Activated CD8-positive, alpha-beta memory T cell treated with anti-CD3 and anti-CD28 coated beads, Interleukin-2, amount 10 ng/mL, durations not matched to agents 7 days and 5 days (primary cell): ENCODE data around the gene MS4A10. TPM values are rescaled to one million over a fixed set of nuclear protein-coding genes. Genes with fewer than 3 reads are reported as not detected.

Source experiments
- ATAC-seq: fragments of 150-1000 bp; cut with Tn5 transposase; one replicate; pipeline ENCODE4 v1.10.0; 2021; ENCODE audit warnings: moderate library complexity
- CTCF ChIA-PET: fragments of 350-600 bp; sonication (Branson Sonifier 250); formaldehyde crosslinking; loops from one replicate; lab custom pipeline; 2021; ENCODE audit warnings: antibody characterized with exemption; lab: Charles Lee
- DNase-seq: peaks from one replicate; pipeline ENCODE4 v3.0.0-alpha.2; 2020
- H3K27ac Mint-ChIP-seq: one replicate; pipeline ENCODE4 v1.8.0; 2021; ENCODE audit warnings: mild to moderate bottlenecking, mixed read lengths
- H3K27me3 Mint-ChIP-seq: one replicate; pipeline ENCODE4 v1.8.0; 2021; ENCODE audit warnings: mixed read lengths
- H3K36me3 Mint-ChIP-seq: one replicate; pipeline ENCODE4 v1.8.0; 2021; ENCODE audit warnings: mild to moderate bottlenecking, mixed read lengths
- H3K4me1 Mint-ChIP-seq: one replicate; pipeline ENCODE4 v1.8.0; 2021; ENCODE audit warnings: mixed read lengths
- H3K4me3 Mint-ChIP-seq: one replicate; pipeline ENCODE4 v1.8.0; 2021; ENCODE audit warnings: mild to moderate bottlenecking, moderate library complexity, mixed read lengths
- H3K9me3 Mint-ChIP-seq: one replicate; pipeline ENCODE4 v1.8.0; 2022; ENCODE audit warnings: low read depth, mixed read lengths
- total RNA-seq, 2 experiments: library from RNA; stranded (reverse); gene quantifications; one replicate each; pipeline ENCODE4 v1.2.3, GENCODE V29; 2021

The MS4A10 gene
- total RNA-seq, 2 experiments from 2014 or later: not detected

DNA sequence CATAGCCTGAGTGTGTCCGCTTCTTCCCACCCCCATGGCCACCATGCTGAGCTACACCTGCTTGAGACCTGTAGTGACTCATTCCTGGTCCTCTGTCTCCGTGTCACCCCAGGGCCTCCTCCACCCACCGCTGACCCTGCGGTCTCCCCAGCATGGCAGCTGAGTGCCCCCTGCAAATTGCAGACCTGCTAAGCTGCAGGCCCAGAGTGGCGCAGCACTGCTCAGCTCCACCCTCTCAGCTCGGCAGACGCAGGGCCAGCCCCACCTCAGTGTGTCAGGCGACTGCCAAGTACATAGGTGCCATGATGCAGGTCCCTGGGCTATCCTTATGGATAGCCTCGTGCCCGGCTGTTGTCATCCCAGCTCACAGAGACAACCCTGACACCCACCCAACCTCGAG, 15.3 kb upstream of the MS4A10 start:
- H3K4me3 Mint-ChIP-seq: no peak overlapping the region
- ATAC-seq (no peak), DNase-seq (no peak)
- CTCF ChIA-PET: interaction anchor here (0.8 kb wide), 2 partner anchors 42 to 62 kb away, joined by 3 read pairs; no protein-coding TSS in a partner anchor
- H3K27me3 Mint-ChIP-seq: peaks cover 8% of the 10 kb centered on the region
- H3K36me3 Mint-ChIP-seq: no peaks in the 10 kb centered on the region
- peaks cover 1% of the 10 kb centered on the region for H3K4me1 Mint-ChIP-seq
- H3K9me3 Mint-ChIP-seq: no peaks in the 10 kb centered on the region
- no peak overlapping the region for H3K27ac Mint-ChIP-seq

DNA sequence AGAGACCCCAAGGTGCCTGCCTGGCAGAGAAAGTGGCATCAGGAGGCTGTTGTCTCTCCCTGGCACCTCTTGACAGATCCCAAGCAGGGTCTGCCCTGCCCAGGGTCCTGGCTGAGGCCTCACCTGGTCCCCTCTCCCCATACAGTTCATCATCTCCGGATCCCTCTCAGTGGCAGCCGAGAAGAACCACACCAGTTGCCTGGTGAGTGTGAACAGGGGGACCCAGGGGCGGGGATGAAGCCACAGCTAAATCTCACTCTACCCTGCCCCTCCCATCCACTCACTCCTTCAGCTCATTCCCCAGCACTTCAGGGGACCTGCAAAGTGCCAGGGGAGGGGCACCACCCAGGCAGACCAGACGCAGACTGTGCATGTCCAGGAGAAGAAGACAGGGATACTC, 14.0 kb upstream of the MS4A10 start:
- ATAC-seq: no peak
- Mint-ChIP-seq H3K27me3 (peaks cover 6% of the 10 kb centered on the region), H3K27ac (no peak overlapping the region), H3K4me1 (peaks cover 5% of the 10 kb centered on the region), H3K36me3 (no peaks in the 10 kb centered on the region), H3K9me3 (no peaks in the 10 kb centered on the region), H3K4me3 (no peak overlapping the region)
- no peak for DNase-seq
- CTCF ChIA-PET: no interaction called here

DNA sequence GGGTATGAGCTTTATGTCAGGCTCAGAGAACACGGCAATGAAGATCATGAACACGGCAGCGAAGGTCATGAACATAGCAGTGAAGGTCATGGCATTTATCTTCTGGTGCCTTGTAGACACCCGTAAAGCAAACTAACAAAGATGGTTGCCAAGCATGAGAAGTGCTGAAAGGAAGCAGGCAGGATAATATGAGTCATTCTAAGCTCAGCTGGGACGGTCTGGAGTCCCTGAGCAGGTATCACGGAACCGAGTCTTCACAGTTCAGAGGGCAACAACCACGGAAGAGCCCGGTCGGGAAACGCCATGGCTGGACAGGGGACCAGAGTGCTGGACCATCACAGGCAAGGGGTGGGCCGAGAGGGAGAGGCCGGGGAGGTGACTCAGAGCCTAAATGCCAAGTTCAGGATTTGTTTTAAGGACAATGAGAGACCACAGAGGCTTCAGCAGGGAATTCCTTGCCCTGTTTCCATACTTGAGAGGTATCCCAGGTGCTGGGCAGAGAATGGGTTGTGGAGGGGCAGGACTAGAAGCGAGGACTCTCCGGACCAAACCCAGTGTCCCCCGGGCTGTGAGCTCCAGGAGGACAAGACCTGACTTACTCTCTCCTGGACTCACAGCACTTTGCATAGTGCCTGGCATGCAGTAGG, 13.1 kb upstream of the MS4A10 start:
- no peaks in the 10 kb centered on the region for H3K36me3 Mint-ChIP-seq
- H3K9me3 Mint-ChIP-seq: no peaks in the 10 kb centered on the region
- H3K4me1 Mint-ChIP-seq: peaks cover 5% of the 10 kb centered on the region
- no peak overlapping the region for H3K4me3 Mint-ChIP-seq
- no peak for ATAC-seq
- peaks cover 4% of the 10 kb centered on the region for H3K27me3 Mint-ChIP-seq
- H3K27ac Mint-ChIP-seq: no peak overlapping the region
- DNase-seq: no peak
- CTCF ChIA-PET: interaction anchor here (1.1 to 1.4 kb wide), 2 partner anchors 58 to 128 kb away, joined by 3 to 4 read pairs; no protein-coding TSS in a partner anchor

DNA sequence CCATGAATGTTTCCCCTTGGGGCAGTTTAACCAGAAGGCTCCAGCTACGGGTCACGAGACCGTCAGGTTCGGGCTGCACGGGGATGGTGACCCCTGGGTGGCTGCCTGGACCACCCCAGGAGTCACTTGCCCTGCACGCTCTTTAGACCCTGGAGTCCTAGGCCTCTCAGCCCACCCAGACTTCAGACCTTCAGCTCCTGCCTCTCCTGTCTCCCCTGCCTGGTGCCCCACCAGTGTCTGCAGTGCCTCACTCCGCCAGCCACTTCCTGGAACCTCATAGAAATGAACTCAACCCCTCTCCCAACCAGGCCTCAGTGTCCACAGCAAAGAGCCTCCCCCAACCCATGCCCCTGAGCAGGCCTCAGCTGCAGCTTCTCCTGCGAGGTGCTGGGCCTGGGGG, 12.5 kb upstream of the MS4A10 start:
- Mint-ChIP-seq H3K36me3 (no peaks in the 10 kb centered on the region), H3K4me3 (no peak overlapping the region), H3K27me3 (peaks cover 4% of the 10 kb centered on the region), H3K27ac (no peak overlapping the region), H3K9me3 (no peaks in the 10 kb centered on the region), H3K4me1 (peaks cover 5% of the 10 kb centered on the region)
- ATAC-seq (no peak), DNase-seq (no peak)
- CTCF ChIA-PET: interaction anchor here (1.1 to 1.4 kb wide), 2 partner anchors 58 to 127 kb away, joined by 3 to 4 read pairs; no protein-coding TSS in a partner anchor

DNA sequence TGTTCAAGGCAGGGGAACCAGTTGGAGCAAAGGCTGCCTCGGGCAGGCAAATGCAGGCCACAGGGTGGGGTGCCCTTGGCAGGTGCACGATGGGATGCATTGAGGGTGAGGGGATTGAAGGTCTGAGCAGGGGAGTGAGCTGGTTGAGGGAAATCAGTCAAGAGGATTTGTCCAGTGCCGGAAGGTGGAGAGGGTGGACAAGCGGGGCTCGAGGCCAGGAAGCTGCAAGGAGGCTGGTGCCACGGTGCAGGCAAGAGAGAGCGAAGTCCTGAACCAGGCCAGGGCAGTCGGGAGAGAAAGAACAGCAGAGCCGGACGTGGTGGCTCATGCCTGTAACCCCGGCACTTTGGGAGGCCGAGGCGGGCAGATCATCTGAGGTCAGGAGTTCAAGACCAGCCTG, 10.4 kb upstream of the MS4A10 start:
- peaks cover 10% of the 10 kb centered on the region for H3K27me3 Mint-ChIP-seq

DNA sequence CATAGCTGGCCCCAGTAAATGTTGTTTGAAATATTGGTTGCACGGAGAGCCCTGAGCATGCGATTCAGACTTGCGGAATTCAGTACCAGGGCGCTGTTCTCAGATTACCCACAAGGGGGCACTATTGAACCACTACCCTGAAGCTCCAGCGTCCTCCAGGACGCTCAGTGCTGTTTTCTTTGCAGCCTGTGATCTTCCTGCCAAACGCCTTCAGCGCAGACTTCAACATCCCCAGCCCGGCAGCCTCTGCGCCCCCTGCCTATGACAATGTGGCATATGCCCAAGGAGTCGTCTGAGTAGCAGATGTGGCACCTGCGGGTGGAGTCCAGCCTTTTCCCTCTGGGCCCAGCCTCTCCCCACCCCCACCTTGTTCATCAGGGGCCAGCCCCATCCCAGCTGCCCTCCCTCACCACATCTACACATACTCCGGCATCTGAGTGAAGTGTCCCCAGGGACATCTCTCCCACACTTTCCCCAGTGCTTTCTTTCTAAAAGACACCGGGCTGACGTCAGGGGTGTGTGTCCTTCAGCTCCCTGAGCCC, 9.6 kb upstream of the MS4A10 start:
- H3K27ac Mint-ChIP-seq: no peak overlapping the region
- no peaks in the 10 kb centered on the region for H3K9me3 Mint-ChIP-seq
- H3K27me3 Mint-ChIP-seq: peaks cover 10% of the 10 kb centered on the region
- ATAC-seq (peak; percentile 88), DNase-seq (peak; percentile 87)
- CTCF ChIA-PET: interaction anchor here (0.5 to 6.4 kb wide), 21 partner anchors 10 to 479 kb away, joined by 3 to 46 read pairs (median 4); partner anchors contain the start of gene MS4A10
- H3K4me1 Mint-ChIP-seq: peaks cover 5% of the 10 kb centered on the region
- no peaks in the 10 kb centered on the region for H3K36me3 Mint-ChIP-seq
- H3K4me3 Mint-ChIP-seq: no peak overlapping the region

More for the DNA sequence above, 10.4 kb upstream of the MS4A10 start:
- no peak overlapping the region for H3K4me3 Mint-ChIP-seq
- ATAC-seq (no peak), DNase-seq (no peak)
- CTCF ChIA-PET: interaction anchor here (0.6 to 6.4 kb wide), 20 partner anchors 10 to 413 kb away, joined by 3 to 46 read pairs (median 4); partner anchors contain the start of gene MS4A10
- H3K9me3 Mint-ChIP-seq: no peaks in the 10 kb centered on the region
- no peaks in the 10 kb centered on the region for H3K36me3 Mint-ChIP-seq
- H3K27ac Mint-ChIP-seq: no peak overlapping the region
- H3K4me1 Mint-ChIP-seq: peaks cover 5% of the 10 kb centered on the region

DNA sequence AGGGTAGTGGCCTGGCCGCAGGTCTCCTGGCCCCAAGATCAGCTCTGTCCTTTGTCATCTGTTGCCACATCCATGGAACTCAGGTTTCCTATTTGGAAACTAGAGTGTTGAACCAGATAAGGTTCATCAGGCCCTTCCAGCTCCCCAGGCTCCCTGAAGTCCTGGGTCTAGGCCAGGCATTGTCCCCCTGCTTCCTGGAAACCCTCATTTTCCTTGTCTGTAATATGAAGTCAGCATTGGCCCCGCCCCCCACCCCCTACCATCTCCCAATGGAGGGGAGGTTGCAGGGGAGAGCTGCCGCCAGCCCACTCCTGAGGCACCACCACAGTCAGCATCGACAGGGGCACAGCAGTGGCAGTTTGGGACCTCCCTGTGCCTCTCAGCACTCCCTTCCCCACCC, 9.0 kb upstream of the MS4A10 start:
- H3K4me3 Mint-ChIP-seq: no peak overlapping the region
- no peaks in the 10 kb centered on the region for H3K36me3 Mint-ChIP-seq
- H3K4me1 Mint-ChIP-seq: peaks cover 5% of the 10 kb centered on the region
- ATAC-seq (no peak), DNase-seq (no peak)
- H3K27ac Mint-ChIP-seq: no peak overlapping the region
- peaks cover 10% of the 10 kb centered on the region for H3K27me3 Mint-ChIP-seq
- no peaks in the 10 kb centered on the region for H3K9me3 Mint-ChIP-seq
- CTCF ChIA-PET: interaction anchor here (0.8 to 6.4 kb wide), 12 partner anchors 9 to 412 kb away, joined by 3 to 46 read pairs (median 4); partner anchors contain the start of gene MS4A10

DNA sequence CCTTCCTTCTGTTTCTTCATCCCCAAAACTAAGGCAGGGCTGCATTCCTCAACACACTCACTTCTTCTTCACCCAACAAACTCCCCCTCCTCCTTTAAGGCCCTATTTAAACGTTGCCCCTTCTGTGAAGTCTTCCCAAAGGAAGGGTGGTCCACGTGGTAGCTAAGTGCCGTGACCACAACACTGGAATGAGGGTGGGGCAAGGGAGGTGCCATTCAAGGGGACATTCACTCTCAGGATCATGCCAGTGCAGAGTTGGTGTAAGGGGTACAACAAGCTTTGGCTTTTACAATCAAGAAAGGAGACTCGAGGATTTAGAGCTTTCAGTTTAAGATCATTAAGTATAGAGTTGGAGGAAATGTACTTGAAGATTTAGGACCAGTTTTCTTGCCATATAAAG, 8.0 kb upstream of the MS4A10 start:
- CTCF ChIA-PET: interaction anchor here (1.1 to 6.4 kb wide), 5 partner anchors 12 to 122 kb away, joined by 3 to 46 read pairs (median 30); no protein-coding TSS in a partner anchor
- no peaks in the 10 kb centered on the region for H3K36me3 Mint-ChIP-seq
- H3K9me3 Mint-ChIP-seq: no peaks in the 10 kb centered on the region
- ATAC-seq: no peak
- H3K27me3 Mint-ChIP-seq: peaks cover 10% of the 10 kb centered on the region
- no peak for DNase-seq
- no peak overlapping the region for H3K27ac Mint-ChIP-seq
- H3K4me1 Mint-ChIP-seq: peaks cover 5% of the 10 kb centered on the region
- no peak overlapping the region for H3K4me3 Mint-ChIP-seq

DNA sequence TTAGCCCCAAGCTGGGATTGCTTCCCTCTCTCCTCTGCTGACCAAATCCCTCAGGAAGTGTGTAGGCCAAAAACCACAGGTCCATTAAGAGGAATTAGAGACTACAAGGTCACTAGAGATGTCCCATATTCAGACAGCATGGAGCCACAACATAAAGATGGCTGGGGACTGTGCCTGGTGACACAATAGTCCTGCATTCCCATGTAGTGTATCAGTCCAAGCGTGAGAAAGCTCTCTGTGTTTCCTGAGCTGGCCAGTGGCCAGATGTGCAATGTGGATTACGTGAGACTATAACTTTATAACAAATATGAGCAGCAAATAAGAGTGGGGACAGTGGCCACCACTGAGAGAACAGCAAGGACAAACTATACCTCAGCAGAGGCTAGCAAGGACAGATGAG, 7.6 kb upstream of the MS4A10 start:
- Mint-ChIP-seq H3K4me3 (no peak overlapping the region), H3K27me3 (peaks cover 10% of the 10 kb centered on the region), H3K4me1 (peaks cover 5% of the 10 kb centered on the region), H3K9me3 (no peaks in the 10 kb centered on the region), H3K27ac (no peak overlapping the region), H3K36me3 (no peaks in the 10 kb centered on the region)
- no peak for ATAC-seq
- CTCF ChIA-PET: interaction anchor here (1.1 to 6.4 kb wide), 5 partner anchors 13 to 122 kb away, joined by 3 to 46 read pairs (median 11); no protein-coding TSS in a partner anchor
- no peak for DNase-seq

DNA sequence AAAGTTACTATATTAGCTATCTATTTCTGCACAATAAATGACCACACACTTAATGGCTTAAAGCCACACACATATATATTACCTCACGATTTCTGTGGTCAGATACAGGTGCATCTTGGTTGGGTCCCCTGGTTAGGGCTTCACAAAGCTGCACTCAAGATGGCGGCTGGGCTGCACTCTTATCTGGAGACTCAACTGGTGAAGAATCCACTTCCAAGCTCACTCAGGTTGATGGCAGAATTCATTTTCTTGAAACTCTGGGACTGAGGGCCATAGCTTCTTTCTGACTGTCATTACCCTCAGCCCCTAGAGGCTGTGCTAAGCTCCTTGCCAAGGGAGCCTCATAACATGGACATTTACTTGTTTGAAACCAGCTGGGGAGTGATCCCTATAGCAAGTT, 5.1 kb upstream of the MS4A10 start:
- ATAC-seq (no peak), DNase-seq (no peak)
- peaks cover 4% of the 10 kb centered on the region for H3K4me1 Mint-ChIP-seq
- CTCF ChIA-PET: interaction anchor here (0.5 to 6.4 kb wide), 6 partner anchors 15 to 1036 kb away, joined by 3 to 46 read pairs (median 7); no protein-coding TSS in a partner anchor
- H3K9me3 Mint-ChIP-seq: no peaks in the 10 kb centered on the region
- no peak overlapping the region for H3K4me3 Mint-ChIP-seq
- H3K27me3 Mint-ChIP-seq: peaks cover 10% of the 10 kb centered on the region
- no peaks in the 10 kb centered on the region for H3K36me3 Mint-ChIP-seq
- no peak overlapping the region for H3K27ac Mint-ChIP-seq

DNA sequence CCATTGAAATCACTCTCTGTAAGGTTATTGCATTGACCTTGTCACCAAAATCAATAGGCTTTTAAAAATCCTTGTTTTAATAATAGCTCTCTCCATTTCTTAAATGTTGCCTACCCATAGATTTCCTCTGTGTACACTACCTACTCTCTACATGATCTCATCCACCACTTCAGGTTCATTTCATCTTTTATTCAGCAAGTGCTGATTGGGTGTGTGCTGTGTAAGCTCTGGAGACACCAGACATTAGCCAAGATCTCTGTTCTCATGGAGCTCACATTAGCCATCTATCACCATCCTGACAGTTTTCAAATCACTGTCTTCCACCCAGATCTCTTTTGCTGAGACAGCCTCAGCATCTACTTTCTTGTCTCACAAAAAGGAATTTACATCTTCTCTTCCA, 4.4 kb upstream of the MS4A10 start:
- Mint-ChIP-seq H3K36me3 (no peaks in the 10 kb centered on the region), H3K9me3 (no peaks in the 10 kb centered on the region), H3K4me3 (no peak overlapping the region), H3K27me3 (peaks cover 8% of the 10 kb centered on the region), H3K27ac (no peak overlapping the region), H3K4me1 (no peaks in the 10 kb centered on the region)
- CTCF ChIA-PET: interaction anchor here (0.8 to 1.2 kb wide), 2 partner anchors 19 to 107 kb away, joined by 3 read pairs; no protein-coding TSS in a partner anchor
- DNase-seq: no peak
- no peak for ATAC-seq

DNA sequence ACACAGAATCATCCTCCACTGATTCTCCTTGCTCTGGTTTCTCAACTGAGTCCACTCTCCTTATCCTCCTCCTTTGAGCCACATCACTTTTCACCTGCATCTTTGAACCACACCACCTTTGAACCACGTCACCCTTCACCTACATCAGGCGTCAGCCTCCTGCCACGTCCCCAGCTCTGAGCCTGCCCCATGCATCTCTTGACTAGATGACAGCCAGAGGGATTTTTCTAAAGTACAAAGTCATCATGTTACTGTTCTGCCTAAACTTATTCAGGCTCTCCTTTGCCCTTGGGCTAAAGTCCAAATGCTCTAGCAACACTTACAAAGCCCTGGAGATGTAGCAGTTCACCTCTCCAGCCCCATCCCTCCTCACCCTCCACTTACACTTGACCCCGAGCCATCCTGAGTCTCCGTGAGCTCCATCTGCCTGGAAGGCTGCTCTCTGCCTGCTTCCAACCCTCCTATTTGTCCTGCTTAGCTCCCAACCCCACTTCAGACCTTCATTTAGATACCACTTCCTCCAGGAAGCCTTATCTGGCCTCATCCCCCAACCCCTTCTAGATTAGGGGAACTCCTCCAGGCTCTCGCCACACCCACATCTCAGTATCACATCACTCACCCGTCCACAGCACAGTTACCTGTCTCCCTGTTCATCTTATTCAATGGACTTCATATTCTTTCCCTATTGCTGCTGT, 3.7 kb upstream of the MS4A10 start:
- Mint-ChIP-seq H3K4me3 (no peak overlapping the region), H3K4me1 (no peaks in the 10 kb centered on the region), H3K9me3 (no peaks in the 10 kb centered on the region), H3K36me3 (no peaks in the 10 kb centered on the region), H3K27ac (no peak overlapping the region), H3K27me3 (peaks cover 8% of the 10 kb centered on the region)
- DNase-seq (no peak), ATAC-seq (no peak)
- CTCF ChIA-PET: interaction anchor here (1.2 to 1.8 kb wide), 2 partner anchors 49 to 106 kb away, joined by 3 to 4 read pairs; no protein-coding TSS in a partner anchor

DNA sequence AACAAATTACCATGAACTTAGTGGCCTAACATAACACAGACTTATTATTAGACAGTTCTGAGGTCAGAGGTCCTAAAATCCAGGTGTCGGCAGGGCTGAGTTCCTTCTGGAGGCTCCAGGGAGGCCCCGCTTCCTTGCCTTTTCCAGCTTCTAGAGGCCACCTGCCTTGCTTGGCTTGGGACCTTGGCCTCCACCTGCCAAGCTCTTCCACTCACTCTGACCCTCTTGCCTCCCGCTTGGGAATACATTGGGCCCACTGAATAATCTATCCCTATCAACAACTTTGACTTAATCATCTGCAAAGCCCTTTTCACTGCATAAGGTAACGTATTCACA, 3.2 kb upstream of the MS4A10 start:
- H3K9me3 Mint-ChIP-seq: no peaks in the 10 kb centered on the region
- H3K4me1 Mint-ChIP-seq: no peaks in the 10 kb centered on the region
- H3K27ac Mint-ChIP-seq: no peak overlapping the region
- no peak for ATAC-seq
- CTCF ChIA-PET: interaction anchor here (1.8 kb wide), 1 partner anchor 49 kb away, joined by 4 read pairs; no protein-coding TSS in a partner anchor
- peaks cover 8% of the 10 kb centered on the region for H3K27me3 Mint-ChIP-seq
- DNase-seq: no peak
- no peak overlapping the region for H3K4me3 Mint-ChIP-seq
- no peaks in the 10 kb centered on the region for H3K36me3 Mint-ChIP-seq
